ENCODE results near the gene TMPRSS15.

TMPRSS15 gene

GRCh38 chr21:18253221-18253620, 150.4 kb downstream of the TMPRSS15 start:
- in situ Hi-C loops (cut with HindIII; ENCODE audit: low sequenced_read_pairs): no loop called here
- no peak overlapping the region for H3K4me3 ChIP-seq (ENCODE audit: low read depth, low read length)
- DNase-seq (ENCODE audit: low read depth, low spot score): peak; percentile 9
- TF ChIP-seq, protein P1, sequence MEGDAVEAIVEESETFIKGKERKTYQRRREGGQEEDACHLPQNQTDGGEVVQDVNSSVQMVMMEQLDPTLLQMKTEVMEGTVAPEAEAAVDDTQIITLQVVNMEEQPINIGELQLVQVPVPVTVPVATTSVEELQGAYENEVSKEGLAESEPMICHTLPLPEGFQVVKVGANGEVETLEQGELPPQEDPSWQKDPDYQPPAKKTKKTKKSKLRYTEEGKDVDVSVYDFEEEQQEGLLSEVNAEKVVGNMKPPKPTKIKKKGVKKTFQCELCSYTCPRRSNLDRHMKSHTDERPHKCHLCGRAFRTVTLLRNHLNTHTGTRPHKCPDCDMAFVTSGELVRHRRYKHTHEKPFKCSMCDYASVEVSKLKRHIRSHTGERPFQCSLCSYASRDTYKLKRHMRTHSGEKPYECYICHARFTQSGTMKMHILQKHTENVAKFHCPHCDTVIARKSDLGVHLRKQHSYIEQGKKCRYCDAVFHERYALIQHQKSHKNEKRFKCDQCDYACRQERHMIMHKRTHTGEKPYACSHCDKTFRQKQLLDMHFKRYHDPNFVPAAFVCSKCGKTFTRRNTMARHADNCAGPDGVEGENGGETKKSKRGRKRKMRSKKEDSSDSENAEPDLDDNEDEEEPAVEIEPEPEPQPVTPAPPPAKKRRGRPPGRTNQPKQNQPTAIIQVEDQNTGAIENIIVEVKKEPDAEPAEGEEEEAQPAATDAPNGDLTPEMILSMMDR (IDR thresholded peaks at IDR 0.05; ENCODE audit: low read depth, low read length): no peak

- TF ChIP-seq, protein P1 (IDR thresholded peaks at IDR 0.05; ENCODE audit: low read depth, low read length): no peak
- DNase-seq (ENCODE audit: low read depth, low spot score): no peak
- H3K4me3 ChIP-seq (ENCODE audit: low read depth, low read length): no peak overlapping the region
- in situ Hi-C loops (cut with HindIII; ENCODE audit: low sequenced_read_pairs): no loop called here
These were observed 150.9 kb downstream of the TMPRSS15 start for GRCh38 chr21:18252680-18253079.

GRCh38 chr21:18252256-18252655, 151.3 kb downstream of the TMPRSS15 start:
- TF ChIP-seq, protein P1 (IDR thresholded peaks at IDR 0.05; ENCODE audit: low read depth, low read length): no peak
- no peak for DNase-seq (ENCODE audit: low read depth, low spot score)
- in situ Hi-C loops (cut with HindIII; ENCODE audit: low sequenced_read_pairs): no loop called here
- H3K4me3 ChIP-seq (ENCODE audit: low read depth, low read length): no peak overlapping the region

- TF ChIP-seq, protein P1 (IDR thresholded peaks at IDR 0.05; ENCODE audit: low read depth, low read length): no peak
- in situ Hi-C loops (cut with HindIII; ENCODE audit: low sequenced_read_pairs): no loop called here
- DNase-seq (ENCODE audit: low read depth, low spot score): no peak
- H3K4me3 ChIP-seq (ENCODE audit: low read depth, low read length): no peak overlapping the region
These were observed 152.5 kb downstream of the TMPRSS15 start for GRCh38 chr21:18251065-18251464.

DNA sequence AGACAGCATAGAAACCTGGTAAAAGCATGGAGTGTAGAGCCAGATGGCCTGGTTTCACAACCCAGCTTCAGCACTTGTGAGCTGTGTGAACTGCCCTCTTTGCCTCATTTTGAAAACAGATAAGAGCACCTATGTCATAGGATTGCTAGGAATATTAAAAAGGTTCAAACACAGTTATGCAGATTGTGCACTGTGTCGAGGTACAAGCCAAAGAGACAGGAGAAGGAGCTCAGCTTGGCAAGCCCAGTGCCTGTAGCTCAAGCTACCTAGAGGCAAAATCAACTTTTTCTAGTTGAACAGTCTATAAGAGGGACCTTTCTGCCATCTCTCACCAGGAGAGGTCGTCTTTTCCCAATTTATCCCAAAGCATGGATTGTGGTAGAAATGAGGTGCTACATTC, 153.9 kb downstream of the TMPRSS15 start:
- in situ Hi-C loops (cut with HindIII; ENCODE audit: low sequenced_read_pairs): no loop called here
- DNase-seq (ENCODE audit: low read depth, low spot score): no peak
- no peak overlapping the region for H3K4me3 ChIP-seq (ENCODE audit: low read depth, low read length)
- TF ChIP-seq, protein P1 (IDR thresholded peaks at IDR 0.05; ENCODE audit: low read depth, low read length): no peak

DNA sequence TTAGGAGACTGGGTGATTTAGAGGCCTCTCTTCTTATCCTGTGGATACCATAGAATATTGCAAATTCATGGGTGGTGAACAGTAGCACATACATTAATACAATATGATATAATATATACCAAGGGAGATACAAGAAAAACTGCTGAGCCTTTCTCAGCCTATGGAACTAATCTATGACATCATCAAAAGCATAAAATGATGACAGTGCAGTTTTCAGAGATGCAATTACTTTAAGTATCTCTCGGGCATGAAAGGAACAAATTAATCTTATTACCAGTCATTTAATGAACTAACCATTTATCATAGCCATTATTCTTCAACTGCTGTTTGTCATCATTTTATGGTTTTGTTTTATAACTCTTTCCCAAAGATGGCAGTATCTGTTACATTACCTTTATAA, 155.4 kb downstream of the TMPRSS15 start:
- H3K4me3 ChIP-seq (ENCODE audit: low read depth, low read length): no peak overlapping the region
- DNase-seq (ENCODE audit: low read depth, low spot score): no peak
- in situ Hi-C loops (cut with HindIII; ENCODE audit: low sequenced_read_pairs): no loop called here
- TF ChIP-seq, protein P1 (IDR thresholded peaks at IDR 0.05; ENCODE audit: low read depth, low read length): no peak

- H3K4me3 ChIP-seq (ENCODE audit: low read depth, low read length): peak overlapping the region; percentile 40
- TF ChIP-seq, protein P1 (IDR thresholded peaks at IDR 0.05; ENCODE audit: low read depth, low read length): no peak
- in situ Hi-C loops (cut with HindIII; ENCODE audit: low sequenced_read_pairs): no loop called here
- peak; percentile 42 for DNase-seq (ENCODE audit: low read depth, low spot score)
These were observed 158.1 kb downstream of the TMPRSS15 start for GRCh38 chr21:18245464-18245967.
